HG03135 (cell line): ENCODE measurements around the gene FNDC3A.

Source experiments
- ATAC-seq: cut with Tn5 transposase; IDR thresholded peaks from one replicate; pipeline ENCODE4 v1.9.1; 2021; ENCODE audit warnings: mild to moderate bottlenecking, moderate library complexity; ENCODE audit not compliant: unreplicated experiment

FNDC3A gene

DNA sequence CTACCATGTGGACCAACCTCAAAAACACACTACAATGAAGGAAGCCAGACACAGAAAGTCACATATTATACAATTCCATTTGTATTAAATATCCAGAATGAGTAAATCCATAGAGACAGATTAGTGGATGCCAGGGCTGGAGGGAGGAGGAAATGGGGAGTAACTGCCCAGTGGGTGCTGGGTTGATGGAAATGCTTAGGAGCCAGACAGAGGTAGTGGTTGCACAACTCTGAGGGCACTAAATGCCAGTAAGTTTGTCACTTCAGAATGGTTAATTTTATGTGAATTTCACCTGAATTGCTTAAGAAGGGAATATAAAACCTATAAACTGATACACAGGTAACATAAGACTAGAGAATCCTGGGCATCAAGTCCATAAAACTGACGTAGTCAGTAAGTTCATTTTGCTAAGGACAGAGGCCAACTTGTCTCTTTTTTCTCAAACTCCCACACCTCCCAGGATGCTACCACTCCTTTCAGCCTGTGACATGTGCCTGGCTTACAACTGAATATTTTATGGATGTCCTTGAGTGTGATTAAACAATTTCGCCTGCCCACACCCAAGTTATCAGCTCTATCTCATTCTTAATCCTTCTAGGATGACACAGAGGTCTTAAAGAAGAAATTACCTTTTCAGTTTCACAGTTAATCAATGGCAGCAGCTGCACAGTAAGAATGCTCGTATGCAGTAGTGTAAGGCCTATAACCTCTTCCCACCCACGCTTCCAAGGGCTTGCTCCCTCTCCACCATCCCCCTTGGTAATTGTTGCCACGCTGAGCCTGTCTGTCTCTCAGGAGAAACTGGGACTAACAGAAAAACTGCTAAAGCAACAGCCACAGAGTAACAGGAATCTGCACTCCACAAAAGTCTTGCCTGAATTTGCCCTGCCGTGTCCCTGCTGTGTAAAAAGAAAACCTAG lies 238.5 kb downstream of the FNDC3A start:
- no peak for ATAC-seq

DNA sequence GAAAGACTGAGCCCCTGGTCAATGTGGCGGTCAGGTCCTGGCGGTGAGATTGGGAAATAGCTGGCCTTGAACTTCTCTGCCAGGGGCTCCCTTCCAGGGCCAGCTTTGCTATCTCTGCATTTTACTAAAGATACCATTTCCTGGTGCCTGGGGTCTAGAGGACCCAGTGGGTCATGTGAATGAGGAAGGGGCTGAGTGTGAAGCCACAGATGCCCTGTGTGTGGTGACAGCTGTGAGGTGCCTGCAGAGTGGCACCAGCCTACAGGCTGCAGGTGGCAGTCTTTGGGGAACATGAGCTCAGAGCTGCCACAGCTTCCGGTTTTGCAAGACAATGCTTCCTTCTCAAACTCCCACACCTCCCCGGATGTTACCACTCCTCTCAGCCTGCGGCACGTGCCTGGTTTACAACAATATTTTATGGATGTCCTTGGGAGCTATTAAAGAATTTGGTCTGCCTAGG lies 239.2 kb downstream of the FNDC3A start:
- ATAC-seq, result no peak

DNA sequence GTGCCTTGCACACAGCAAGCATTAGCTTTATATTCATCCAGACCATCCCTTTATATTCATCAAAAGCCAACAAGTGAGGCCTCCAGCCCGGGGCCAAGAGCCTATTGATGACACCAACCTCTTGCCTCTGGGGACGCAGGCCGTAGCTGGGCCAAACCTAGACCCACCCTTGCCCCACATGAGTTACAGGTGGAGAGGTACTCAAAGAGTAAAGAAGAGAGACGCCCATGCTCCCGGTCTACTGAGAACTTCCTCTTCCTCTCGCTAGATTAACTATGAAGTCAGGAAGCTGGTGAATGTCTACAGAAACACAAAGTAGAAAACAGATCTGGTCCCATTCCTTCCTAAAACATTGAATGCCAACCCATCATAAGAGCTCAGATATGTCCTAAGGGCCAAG lies 240.6 kb downstream of the FNDC3A start:
- no peak for ATAC-seq

DNA sequence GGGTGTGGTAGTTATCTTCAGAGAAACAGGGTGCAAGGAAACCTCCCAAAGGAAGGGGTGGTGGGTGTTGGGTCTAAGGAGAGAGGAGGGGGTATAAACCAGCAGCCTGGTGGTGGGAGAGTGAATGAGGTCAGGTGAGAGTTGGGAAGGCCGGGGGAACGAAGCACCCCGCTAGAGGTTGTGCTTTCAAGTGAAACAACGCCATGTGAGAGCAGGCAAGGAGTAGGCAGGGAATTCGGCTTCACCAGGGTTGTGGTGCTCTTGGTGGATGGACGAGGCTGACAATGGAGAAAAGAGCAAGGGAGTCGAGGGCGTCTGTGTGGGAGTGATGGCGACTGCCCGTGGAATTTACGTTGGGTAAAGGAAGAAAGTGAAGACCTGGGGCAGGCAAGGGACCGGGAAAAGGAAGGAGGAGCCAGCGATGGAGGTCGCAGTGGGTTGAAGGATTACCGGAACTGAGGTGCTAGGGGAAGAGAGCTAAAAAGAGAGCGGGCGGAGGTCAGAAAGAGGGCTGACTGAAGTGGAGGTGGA lies 242.3 kb downstream of the FNDC3A start:
- ATAC-seq, result no peak

DNA sequence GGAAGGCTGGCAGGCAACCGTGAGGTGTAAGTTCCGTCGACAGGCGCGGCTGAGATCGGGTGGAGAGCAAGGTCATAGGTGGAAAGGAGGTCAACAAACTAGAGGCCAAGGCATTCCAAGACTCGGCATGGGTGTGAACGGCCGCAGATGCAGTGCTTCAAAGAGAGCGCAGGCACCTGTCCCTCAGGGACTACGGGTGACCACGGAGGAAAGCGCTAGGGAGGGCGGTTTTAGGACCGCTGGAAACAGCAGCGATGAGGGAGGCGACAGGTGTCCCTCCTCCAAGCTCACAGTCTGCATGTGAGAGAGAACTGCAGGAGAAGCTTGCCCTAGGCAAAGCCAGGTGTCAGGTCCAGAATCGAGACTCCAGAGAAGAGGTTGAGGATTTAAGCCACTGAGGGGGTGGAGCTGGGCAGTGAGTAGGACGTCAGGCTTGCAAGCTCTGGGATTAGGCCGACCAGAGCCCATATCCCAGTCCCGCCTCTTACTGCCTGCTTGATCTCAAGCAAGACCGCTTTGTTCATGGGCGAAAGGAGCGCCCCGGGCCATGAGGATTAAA lies 242.9 kb downstream of the FNDC3A start:
- ATAC-seq, result no peak

DNA sequence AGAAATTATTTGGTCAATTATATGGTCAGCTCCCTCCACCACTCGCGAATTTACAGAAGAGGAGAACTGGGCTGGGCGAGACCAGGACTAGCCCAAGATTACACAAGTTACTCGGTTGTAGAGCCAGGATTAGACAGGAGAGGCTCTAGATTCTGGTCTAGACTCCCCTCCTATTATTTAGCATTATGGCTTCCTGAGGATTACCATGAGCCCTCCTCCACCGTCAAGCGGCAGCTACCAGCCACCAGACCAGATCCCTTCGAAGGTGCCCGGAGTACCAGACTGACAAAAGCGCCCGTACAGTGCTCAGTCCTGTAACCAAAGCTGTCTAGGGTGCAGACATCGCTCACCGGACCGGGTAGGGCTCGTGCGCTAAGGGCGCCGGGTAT lies 243.9 kb downstream of the FNDC3A start:
- no peak for ATAC-seq

DNA sequence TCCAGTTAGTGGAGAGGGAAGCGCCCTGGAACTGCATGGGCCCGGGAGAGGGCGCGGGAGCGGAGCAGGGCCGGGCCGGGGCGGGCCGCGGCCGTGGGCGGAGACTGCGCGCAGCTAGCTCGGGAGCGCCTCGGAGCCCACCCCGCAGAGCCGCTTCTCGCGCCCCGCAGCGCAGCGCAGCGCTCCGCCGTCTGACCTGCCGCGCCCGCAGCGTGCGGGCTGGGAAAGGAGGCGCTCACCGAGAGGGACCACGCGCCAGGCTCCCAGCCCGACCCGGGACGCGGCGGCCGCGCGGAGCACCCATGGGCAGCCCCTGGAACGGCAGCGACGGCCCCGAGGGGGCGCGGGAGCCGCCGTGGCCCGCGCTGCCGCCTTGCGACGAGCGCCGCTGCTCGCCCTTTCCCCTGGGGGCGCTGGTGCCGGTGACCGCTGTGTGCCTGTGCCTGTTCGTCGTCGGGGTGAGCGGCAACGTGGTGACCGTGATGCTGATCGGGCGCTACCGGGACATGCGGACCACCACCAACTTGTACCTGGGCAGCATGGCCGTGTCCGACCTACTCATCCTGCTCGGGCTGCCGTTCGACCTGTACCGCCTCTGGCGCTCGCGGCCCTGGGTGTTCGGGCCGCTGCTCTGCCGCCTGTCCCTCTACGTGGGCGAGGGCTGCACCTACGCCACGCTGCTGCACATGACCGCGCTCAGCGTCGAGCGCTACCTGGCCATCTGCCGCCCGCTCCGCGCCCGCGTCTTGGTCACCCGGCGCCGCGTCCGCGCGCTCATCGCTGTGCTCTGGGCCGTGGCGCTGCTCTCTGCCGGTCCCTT lies 244.5 kb downstream of the FNDC3A start, which contains the start of gene MLNR:
MLNR (plus strand) TSS at position 303 of the 820 bp plus-strand sequence; CDS start at position 303, 0 bp downstream.
- peak; percentile 71 for ATAC-seq

DNA sequence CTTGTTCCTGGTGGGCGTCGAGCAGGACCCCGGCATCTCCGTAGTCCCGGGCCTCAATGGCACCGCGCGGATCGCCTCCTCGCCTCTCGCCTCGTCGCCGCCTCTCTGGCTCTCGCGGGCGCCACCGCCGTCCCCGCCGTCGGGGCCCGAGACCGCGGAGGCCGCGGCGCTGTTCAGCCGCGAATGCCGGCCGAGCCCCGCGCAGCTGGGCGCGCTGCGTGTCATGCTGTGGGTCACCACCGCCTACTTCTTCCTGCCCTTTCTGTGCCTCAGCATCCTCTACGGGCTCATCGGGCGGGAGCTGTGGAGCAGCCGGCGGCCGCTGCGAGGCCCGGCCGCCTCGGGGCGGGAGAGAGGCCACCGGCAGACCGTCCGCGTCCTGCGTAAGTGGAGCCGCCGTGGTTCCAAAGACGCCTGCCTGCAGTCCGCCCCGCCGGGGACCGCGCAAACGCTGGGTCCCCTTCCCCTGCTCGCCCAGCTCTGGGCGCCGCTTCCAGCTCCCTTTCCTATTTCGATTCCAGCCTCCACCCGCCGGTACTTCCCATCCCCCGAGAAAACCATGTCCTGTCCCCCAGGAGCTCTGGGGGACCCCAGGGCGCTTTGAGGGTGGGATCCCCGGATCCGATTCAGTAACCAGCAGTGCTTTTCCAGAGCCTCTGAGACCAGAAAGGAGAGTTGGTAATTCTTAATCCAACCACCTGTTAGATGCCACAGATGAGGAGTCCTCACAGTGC lies 245.3 kb downstream of the FNDC3A start:
- no peak for ATAC-seq

DNA sequence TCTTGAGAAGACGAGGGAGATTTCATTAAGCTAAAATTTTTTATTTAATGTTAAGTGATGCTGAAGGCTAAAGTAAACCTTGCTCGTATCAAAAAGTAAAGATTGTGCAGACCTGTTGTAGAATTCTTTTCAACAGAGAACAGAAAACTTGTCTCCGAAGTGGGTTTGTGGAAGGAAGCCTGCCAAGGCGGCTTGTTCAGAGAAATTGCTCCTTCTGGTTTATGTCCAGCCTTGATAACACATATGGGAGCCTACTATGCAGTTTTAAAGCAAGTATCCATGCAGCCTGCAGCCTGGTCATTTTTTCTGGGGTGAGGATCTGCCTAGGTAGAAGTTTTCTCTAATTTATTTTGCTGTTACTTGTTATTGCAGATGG lies 245.9 kb downstream of the FNDC3A start:
- ATAC-seq, result no peak

DNA sequence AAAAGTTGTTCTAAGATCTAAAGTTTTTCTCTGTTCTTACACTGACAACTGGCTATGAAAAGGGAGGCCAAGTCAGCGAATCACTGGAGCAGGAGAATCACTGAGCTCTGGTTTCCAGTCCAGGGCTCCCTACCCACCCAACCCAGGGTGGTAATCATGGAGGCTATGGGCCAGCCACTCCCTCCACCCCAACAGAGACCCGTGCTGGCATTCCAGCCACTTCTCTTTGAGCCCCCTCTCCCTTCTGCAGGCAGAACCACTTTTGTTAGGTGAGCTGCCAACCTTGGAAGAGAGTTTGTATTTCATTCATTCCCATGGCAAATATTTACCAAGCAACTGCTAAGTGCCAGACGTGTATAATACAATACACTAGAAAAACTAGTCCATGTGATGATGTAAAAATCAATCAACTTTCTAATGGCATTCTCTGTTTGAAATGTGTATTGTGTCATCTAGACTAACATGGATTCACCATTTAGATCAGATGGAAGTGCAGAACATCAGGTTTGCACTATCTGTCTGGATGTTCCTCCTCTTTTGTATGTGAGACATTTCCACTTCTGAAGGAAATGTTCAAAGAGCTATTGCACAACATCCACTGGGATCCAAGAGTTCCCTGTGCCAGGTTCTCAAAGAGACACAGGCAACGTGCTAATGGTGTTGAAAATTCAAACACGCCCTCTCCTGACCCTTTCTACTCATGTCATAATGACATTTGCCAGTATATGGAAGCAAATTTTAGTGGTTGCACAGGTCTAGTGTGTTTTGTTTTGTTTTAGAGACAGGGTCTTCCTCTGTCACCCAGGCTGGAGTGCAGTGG lies 249.7 kb downstream of the FNDC3A start:
- ATAC-seq, result no peak

DNA sequence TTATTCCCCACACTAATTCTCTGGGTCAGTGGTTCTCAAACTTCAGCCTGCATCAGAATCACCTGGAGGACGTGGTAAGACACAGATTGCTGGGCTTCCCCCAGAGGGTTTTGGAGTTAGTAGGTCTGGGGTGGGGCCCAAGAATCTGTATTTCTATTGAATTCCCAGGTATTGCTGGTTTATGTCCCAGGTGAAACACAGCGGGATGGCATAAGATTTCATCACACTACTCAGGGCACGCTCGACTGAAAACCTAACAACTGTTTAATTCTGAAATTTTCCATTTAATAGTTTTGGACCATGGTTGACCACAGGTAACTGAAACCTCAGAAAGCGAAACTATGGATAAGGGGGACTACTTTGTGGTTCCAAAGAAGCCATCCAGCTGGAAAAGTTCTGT lies 250.9 kb downstream of the FNDC3A start:
- ATAC-seq, result no peak

DNA sequence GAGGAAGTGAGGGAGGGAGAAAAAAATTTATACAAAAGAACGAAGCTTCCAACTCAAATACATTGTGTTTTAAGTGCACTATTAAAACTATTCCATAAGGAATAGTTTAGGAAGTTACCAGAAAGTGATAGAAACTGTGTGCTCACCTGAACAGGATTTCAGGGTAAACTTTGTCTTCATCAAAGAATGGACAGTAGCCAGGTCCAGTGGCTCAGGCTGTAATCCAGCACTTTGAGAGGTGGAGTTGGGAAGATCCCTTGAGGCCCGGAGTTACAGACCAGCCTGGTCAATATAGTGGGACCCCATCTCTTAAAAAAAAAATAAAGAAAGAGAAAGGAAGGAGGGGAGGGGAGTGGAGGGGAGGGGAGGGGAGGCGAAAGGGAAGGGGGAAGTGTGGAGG lies 259.0 kb downstream of the FNDC3A start:
- no peak for ATAC-seq

DNA sequence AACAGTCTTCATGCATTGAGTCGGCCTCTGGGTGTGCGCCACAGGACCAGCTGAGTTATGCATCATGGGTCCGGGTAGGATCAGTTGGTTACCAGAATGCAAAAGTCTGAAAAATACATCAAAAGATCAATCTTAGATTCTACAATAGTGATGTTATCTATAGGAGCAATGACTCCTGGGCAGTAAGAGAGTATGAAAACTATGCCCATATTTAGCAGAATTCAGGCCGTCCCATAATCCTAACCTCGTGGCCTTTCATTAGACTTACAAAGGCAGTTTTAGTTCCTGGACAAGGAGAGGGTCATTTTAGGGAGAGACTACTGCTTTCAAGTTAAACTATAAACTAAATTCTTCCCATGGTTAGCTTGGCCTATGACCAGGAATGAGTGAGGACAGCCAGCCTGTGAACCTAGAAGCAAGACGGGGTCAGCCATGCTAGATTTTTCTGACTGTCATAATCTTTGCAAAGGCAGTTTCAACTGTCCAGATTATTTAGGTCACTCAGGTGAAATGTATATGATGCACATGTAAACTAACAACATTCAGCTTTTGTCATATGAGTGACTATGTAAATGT lies 260.2 kb downstream of the FNDC3A start:
- no peak for ATAC-seq

DNA sequence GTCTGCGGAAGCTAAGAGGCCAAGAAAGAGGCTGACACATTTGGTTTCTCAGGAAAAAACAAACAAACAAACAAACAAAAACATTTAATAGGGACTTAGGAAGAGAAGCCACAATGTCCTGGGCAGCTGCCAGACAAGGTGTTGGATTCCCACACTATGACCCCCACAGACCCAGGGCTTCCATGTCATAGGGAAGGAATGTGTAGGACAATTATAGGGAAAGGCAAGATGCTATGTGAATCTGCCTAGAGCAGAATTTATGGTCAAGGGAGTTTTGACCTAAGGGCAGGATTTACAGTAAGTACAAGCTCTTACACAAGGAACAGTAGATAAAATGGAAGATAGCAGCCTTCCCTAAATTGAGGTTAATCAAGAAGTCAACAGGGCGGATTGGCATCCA lies 262.9 kb downstream of the FNDC3A start:
- ATAC-seq, result no peak

DNA sequence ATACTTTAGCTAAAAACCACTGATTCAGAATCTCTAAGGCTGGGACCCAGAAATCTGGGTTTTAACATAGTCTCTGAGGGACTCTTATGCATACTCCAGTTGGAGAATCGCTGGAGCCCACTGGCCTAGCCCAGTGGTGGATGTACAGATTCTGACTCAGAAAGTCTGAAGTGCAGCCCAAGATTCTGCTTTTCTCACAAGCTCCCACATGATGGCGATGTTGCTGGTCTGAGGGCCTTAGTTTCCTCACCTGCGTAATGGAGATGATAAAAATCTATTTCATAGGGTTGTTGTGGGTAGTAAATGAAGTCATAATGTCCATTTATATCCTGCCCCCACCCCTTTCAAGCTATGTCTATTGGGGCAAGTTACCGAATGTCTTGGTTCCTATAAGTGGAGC lies 264.3 kb downstream of the FNDC3A start:
- ATAC-seq, result no peak

DNA sequence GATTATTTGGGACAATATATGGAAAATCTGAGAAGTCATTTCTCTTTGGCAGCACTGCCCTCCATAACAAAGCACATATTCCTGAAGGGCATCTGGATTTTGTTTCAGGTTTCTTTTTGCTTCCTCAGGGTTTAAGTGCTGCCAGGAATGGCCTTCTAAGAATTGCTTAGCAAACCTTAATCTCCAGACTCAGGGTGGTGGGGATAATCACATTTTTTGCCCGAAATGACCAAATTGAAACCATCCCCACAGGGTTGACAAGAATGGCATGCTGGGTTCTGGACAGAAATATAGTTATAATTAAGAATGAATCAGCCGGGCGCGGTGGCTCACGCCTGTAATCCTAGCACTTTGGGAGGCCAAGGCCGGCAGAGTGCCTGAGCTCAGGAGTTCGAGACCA lies 265.6 kb downstream of the FNDC3A start:
- ATAC-seq, result no peak

DNA sequence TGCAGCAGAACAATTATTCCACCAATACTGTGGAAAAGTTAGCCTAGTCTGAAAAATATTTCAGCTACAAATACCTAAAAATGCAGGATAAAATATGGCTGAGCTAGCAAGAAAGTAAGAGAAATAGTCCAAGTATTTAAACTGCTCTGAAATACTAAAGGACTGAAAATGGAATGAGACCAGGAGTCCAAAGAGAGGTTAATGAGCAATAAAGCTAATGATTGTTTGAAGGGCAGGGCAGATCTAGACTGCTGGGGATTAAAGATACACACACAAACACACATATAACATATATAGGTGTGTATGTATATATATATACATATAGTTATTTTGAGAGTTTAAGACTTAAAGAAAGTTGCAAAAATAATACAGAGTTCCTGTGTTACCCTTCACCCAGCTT lies 269.4 kb downstream of the FNDC3A start:
- no peak for ATAC-seq

DNA sequence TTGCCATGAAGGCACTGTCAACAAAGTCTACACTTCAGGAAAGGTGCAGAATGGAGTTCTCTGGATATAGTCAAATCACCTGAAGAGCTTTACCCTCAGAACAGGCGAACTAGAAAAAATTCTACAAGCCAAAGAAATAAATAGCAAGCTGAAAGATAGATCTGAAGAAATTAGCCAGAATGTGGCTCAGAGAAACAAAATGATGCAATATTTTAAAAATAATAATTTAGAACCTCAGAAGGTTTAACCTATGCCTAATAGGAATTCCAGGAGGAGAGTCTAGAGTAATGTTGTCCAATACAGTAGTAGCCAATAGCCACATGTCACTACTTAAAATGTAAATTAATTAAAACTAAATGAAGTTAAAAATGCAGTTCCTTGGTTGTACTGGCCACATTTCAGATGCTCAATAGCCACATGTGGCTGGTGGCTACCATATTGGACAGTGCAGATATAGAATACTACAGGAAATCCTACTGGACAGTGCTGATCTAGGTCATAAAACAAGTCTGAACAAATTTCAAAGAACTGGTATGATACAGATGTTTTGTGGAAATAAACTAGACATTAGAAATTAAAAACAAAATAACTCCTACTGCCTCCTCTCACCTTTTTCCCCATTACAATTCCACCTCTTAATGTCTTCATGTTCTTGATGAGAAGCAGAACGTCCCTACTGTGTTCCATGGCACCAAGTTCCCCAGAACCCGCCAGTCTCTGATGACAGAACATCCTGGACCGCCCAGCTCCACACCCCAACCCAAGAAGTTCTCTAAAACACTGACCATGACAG lies 271.3 kb downstream of the FNDC3A start:
- ATAC-seq, result peak; percentile 25
